Measurements from ENCODE around the gene ABHD8. TPM values are rescaled to one million over a fixed set of nuclear protein-coding genes. Genes with fewer than 3 reads are reported as not detected.
"Not testable (repeated sequence)": the region's sequence is repeated elsewhere in the genome, so short reads cannot be mapped to it uniquely, and the experiment has no call there.

The ABHD8 gene
- total RNA-seq, 2 donors from 2014 or later = 11.8 to 15.8 TPM

GRCh38 chr19:17275441-17276175 lies 27.6 kb downstream of the ABHD8 start:
- Histone ChIP-seq H3K27ac (no peak overlapping the region), H3K4me3 (no peak overlapping the region), H3K36me3 (peaks cover 58% of the 10 kb centered on the region), H3K4me1 (no peaks in the 10 kb centered on the region), H3K27me3 (no peaks in the 10 kb centered on the region), H3K9me3 (no peaks in the 10 kb centered on the region)
- DNase-seq (ENCODE audit: low spot score) = no peak
- TF ChIP-seq CTCF (IDR thresholded peaks at IDR 0.05) = no peak

GRCh38 chr19:17274892-17275291 lies 28.3 kb downstream of the ABHD8 start:
- H3K27ac ChIP-seq; H3K27me3 ChIP-seq; H3K9me3 ChIP-seq; H3K4me3 ChIP-seq; H3K4me1 ChIP-seq; DNase-seq (ENCODE audit: low spot score): not testable (repeated sequence)
- H3K36me3 ChIP-seq = peaks cover 63% of the 10 kb centered on the region

GRCh38 chr19:17268754-17269153 lies 34.5 kb downstream of the ABHD8 start:
- no peak overlapping the region for H3K4me3 ChIP-seq
- H3K9me3 ChIP-seq = no peaks in the 10 kb centered on the region
- H3K27ac ChIP-seq = no peak overlapping the region
- no peak for DNase-seq (ENCODE audit: low spot score)
- TF ChIP-seq CTCF (IDR thresholded peaks at IDR 0.05) = no peak
- H3K36me3 ChIP-seq = peaks cover 22% of the 10 kb centered on the region
- peaks cover 0 to 7% of the 10 kb centered on the region in 2 donors for H3K4me1 ChIP-seq
- no peaks in the 10 kb centered on the region for H3K27me3 ChIP-seq

GRCh38 chr19:17266975-17267788 lies 36.0 kb downstream of the ABHD8 start, which contains the start of gene BABAM1:
Gene BABAM1, plus strand, starts transcription at chr19:17267443. Its CDS starts 1,364 bp downstream, at chr19:17268807.
- no peaks in the 10 kb centered on the region for H3K27me3 ChIP-seq
- H3K4me1 ChIP-seq = peaks cover 0 to 7% of the 10 kb centered on the region in 2 donors
- DNase-seq (ENCODE audit: low spot score) = peak; percentile 99
- H3K9me3 ChIP-seq = no peaks in the 10 kb centered on the region
- TF ChIP-seq CTCF (IDR thresholded peaks at IDR 0.05) = no peak
- peak within 1 kb of the TSS; percentile 70 to 85 for H3K4me3 ChIP-seq
- H3K27ac ChIP-seq = peak within 1 kb of the TSS; percentile 72 to 83
- H3K36me3 ChIP-seq = peaks cover 16% of the 10 kb centered on the region

GRCh38 chr19:17266589-17266974 lies 36.6 kb downstream of the ABHD8 start:
- DNase-seq (ENCODE audit: low spot score) = no peak
- Histone ChIP-seq H3K9me3 (no peaks in the 10 kb centered on the region), H3K4me3 (no peak overlapping the region), H3K27ac (peak overlapping the region in 1 of 2 donors; percentile 52), H3K4me1 (peaks cover 0 to 7% of the 10 kb centered on the region in 2 donors), H3K36me3 (peaks cover 13% of the 10 kb centered on the region), H3K27me3 (no peaks in the 10 kb centered on the region)
- no peak for TF ChIP-seq CTCF (IDR thresholded peaks at IDR 0.05)

- TF ChIP-seq CTCF (IDR thresholded peaks at IDR 0.05) = no peak
- H3K27ac ChIP-seq = peak overlapping the region in 1 of 2 donors; percentile 52
- H3K4me1 ChIP-seq = peaks cover 0 to 7% of the 10 kb centered on the region in 2 donors
- no peak for DNase-seq (ENCODE audit: low spot score)
- H3K36me3 ChIP-seq = peaks cover 9% of the 10 kb centered on the region
- no peaks in the 10 kb centered on the region for H3K9me3 ChIP-seq
- H3K27me3 ChIP-seq = no peaks in the 10 kb centered on the region
- H3K4me3 ChIP-seq = no peak overlapping the region
These were observed 37.2 kb downstream of the ABHD8 start for GRCh38 chr19:17266026-17266425.
